ENCODE results near the gene CENPQ.

CENPQ gene

DNA sequence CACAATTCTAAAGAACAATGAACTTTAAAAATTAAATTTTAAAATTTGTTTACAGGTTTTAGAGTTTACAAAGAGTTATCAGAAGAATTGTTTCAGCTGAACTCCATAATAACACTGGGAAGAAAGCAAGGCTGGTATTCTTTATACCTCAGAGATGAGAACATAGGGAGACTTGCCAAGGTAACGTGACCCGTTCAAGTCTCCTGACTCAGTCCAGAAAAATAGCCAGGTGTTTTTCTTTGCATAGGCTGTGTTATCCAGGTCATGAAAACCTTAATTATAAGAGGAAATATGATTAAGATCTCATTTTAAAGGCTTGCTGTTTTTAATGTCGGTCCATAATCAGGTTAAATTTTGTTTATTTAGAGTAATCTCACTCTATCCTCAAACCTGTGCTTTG is 78.8 kb downstream of the CENPQ start:
- DNase-seq (ENCODE audit: low read depth), result no peak

Measured in stimulated activated CD8-positive, alpha-beta memory T cell treated with anti-CD3 and anti-CD28 coated beads, Interleukin-12 subunit alpha, Interleukin-12 subunit beta, amount 100 ng/mL, for 1 hour (primary cell).